Bronchial epithelial cell (primary cell): ENCODE data around the gene CRTC2. TPM values are rescaled to one million over a fixed set of nuclear protein-coding genes. Genes with fewer than 3 reads are reported as not detected.

Source experiments
- DNase-seq: peaks from one replicate; pipeline ENCODE4 v3.0.0-alpha.2; 2010; ENCODE audit warnings: low read depth
- FAIRE-seq: peaks from 2 replicates; lab custom pipeline; 2011; peaks lifted over from hg19 to GRCh38; lab: Jason Lieb, UNC
- H3K27me3 ChIP-seq: 2 replicates; pipeline ENCODE4 v1.5.1; 2011; ENCODE audit warnings: low read length; ENCODE audit not compliant: control insufficient read depth, insufficient read depth
- H3K36me3 ChIP-seq: 2 replicates; pipeline ENCODE4 v1.5.1; 2011; ENCODE audit warnings: low read length; ENCODE audit not compliant: control insufficient read depth, insufficient read depth
- H3K4me3 ChIP-seq: 2 replicates; pipeline ENCODE4 v1.5.1; 2011; ENCODE audit warnings: mild to moderate bottlenecking, low read depth, low read length, control low read depth
- total RNA-seq: library from RNA; depleted of rRNA; stranded (reverse); fragments of >200 nt; gene quantifications from 2 replicates; pipeline ENCODE4 v1.2.1, GENCODE V29; 2014
- TF ChIP-seq, protein P1 (sequence below): IDR thresholded peaks from 2 replicates; pipeline ENCODE4 v1.5.1; 2011; ENCODE audit warnings: mild to moderate bottlenecking, moderate library complexity, low read length, control low read depth, inconsistent platforms; ENCODE audit not compliant: insufficient read depth, severe bottlenecking

Gene CRTC2
- total RNA-seq, 1 donor from 2014 or later, result 2.6 TPM

DNA sequence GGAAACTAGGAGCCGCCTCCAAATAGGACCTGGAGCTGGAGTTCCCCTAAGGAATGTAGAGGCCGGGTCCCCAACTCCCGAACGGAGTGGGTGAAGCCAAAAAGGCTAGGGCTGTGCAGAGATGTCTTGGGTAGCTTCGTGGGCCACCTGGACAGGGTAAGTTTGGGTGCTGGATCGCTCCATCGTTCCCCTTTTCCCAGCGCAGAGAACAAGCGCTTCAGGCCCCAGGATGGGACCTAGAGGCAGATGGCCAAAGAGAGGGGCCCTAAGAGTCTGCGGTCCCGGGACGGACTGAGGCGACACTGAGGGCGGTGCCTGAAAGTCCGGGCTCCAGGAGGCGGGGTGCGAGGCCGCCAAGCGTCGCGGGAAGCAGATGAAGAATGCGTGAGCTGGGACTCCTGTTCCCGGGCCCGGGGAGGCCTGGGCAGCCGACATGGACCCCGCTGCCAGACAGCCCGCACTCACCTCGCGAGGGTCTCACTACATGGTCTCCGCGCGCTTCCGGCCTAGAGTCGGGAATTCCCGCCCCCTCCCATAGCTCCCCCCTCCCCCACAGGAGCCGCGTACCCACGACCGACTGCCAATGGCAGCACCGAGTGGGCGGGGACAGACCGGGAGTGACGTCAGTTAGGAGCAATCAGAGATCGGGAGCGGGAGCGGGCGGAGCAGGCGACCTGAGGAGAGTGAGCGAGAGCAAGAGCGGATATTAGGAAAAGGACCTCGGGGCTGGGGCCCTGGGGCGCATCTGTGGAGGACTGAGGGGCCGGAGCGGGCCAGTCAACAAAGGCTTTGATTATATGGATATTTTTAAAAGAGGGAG is 4.8 kb upstream of the CRTC2 start, which contains the start of gene SLC39A1:
SLC39A1 (minus strand) TSS at position 508 of the 820 bp plus-strand sequence. CDS start 822 bp downstream, outside the sequence.
- TF ChIP-seq, protein P1, sequence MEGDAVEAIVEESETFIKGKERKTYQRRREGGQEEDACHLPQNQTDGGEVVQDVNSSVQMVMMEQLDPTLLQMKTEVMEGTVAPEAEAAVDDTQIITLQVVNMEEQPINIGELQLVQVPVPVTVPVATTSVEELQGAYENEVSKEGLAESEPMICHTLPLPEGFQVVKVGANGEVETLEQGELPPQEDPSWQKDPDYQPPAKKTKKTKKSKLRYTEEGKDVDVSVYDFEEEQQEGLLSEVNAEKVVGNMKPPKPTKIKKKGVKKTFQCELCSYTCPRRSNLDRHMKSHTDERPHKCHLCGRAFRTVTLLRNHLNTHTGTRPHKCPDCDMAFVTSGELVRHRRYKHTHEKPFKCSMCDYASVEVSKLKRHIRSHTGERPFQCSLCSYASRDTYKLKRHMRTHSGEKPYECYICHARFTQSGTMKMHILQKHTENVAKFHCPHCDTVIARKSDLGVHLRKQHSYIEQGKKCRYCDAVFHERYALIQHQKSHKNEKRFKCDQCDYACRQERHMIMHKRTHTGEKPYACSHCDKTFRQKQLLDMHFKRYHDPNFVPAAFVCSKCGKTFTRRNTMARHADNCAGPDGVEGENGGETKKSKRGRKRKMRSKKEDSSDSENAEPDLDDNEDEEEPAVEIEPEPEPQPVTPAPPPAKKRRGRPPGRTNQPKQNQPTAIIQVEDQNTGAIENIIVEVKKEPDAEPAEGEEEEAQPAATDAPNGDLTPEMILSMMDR, result no peak
- H3K4me3 ChIP-seq, result peak within 1 kb of the TSS; percentile 80
- FAIRE-seq (no peak), DNase-seq (peak; percentile 92)
- H3K27me3 ChIP-seq, result no peaks in the 10 kb centered on the region
- H3K36me3 ChIP-seq, result peaks cover 9% of the 10 kb centered on the region

DNA sequence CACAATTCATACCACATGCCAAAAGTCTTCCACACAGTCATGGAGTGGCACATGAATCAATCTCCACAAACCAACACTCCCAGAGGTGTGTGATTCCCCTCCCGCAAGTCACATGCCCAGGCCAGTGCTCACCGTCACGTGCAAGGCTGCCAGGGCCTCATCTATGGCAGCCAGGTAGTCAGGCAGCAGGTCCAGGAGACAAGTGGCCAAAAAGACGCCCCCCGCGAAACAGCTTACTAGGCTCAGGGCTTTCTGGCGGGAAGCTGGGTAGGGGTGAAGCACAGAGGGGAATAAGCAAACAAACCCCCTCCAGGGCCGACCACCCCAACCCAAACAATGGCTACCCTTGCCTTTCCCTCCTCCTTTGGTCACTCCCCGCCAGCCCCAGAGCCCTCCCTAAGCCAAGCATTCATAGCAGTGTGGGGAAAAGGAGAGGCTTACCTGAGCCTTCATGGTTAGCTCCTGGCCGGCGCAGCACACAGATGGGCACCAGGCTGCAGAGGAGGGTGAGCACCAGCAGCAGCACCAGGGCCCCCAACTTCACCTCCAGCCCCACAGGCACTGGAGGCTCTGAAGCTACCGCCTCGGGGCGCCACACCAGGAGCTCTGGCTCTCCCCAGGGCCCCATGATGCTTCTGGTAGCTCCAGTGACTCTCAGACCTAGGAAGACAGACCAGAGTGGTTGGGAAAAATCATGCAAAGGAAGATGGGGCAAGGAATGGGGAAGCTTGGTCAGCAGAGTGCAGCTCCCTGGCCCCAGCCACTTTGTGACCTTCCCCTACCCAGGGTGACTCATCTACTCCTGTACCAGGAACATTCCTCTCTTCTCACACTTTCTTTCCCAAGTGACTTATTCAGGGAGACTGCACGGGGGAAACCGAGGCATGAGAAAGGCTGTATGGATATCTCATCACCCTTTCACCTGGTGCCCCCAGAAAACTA is 3.9 kb upstream of the CRTC2 start:
- DNase-seq, result peak; percentile 65
- peaks cover 9% of the 10 kb centered on the region for H3K36me3 ChIP-seq
- H3K4me3 ChIP-seq, result peak overlapping the region; percentile 80
- H3K27me3 ChIP-seq, result no peaks in the 10 kb centered on the region
- TF ChIP-seq, protein P1, result no peak
- no peak for FAIRE-seq

DNA sequence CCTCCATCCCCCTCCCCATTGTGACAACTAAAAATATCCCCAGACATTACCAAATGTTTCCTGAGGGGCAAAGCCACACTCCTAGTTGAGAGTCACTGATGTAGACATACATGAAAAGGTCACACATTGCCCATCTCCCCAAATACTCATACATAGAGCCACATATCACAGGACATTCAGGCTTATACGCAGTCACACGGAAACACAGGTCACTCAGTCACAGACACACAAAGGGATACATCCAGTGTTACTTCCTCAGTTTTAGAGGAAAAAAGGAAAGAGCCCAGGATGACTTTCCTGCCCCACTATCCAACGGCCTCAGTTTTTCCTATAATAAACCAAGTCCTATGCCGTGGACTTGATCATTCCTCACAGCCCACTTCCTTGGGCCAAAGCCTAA is 3.0 kb upstream of the CRTC2 start:
- Histone ChIP-seq H3K4me3 (no peak overlapping the region), H3K36me3 (peaks cover 9% of the 10 kb centered on the region), H3K27me3 (no peaks in the 10 kb centered on the region)
- DNase-seq (no peak), FAIRE-seq (no peak)
- TF ChIP-seq, protein P1, result no peak

DNA sequence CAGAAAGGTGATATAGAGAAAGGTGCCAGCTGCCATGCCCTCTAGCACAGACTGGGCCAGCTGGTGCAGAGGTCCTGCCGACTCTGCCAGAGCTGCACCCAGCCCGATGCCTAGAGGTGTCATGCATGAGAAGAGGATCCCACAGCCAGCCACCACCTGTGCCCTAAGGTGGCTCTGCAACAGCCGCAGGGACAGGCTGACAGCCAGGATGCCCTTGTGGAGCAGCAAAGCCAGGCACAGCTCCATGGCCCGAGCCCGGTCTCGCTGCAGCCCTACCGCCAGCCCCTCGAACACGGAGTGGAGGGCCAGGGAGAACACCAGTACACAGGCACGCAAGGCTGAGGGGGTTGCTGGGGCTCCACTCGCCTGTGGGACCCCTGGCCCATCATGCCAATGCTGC is 1.8 kb upstream of the CRTC2 start:
- Histone ChIP-seq H3K36me3 (peaks cover 9% of the 10 kb centered on the region), H3K27me3 (no peaks in the 10 kb centered on the region), H3K4me3 (no peak overlapping the region)
- no peak for FAIRE-seq
- TF ChIP-seq, protein P1, result no peak
- no peak for DNase-seq

DNA sequence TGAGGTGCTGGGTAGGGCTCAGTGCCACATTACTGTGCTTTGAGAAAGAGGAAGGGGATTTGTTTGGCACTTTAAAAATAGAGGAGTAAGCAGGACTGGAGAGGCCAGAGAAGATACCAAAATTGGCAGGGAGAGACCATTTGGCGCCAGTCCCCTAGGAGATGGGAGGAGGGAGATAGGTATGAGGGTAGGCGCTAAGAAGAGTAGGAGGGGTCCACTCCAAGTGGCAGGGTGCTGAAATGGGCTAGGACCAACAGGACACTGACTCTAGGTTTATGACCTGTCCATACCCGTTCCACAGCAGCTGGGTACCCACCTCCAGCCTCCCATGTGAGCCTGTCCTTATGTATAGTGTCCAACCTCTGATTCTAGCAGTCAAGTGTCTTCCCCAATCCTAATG is 1.0 kb upstream of the CRTC2 start:
- H3K27me3 ChIP-seq, result no peaks in the 10 kb centered on the region
- H3K4me3 ChIP-seq, result no peak overlapping the region
- TF ChIP-seq, protein P1, result no peak
- peaks cover 9% of the 10 kb centered on the region for H3K36me3 ChIP-seq
- FAIRE-seq (no peak), DNase-seq (no peak)
